ENCODE results near the gene ATP5PF. TPM values are rescaled to one million over a fixed set of nuclear protein-coding genes. Genes with fewer than 3 reads are reported as not detected.
"Not testable (repeated sequence)": the region's sequence is repeated elsewhere in the genome, so short reads cannot be mapped to it uniquely, and the experiment has no call there.

The ATP5PF gene, protein sequence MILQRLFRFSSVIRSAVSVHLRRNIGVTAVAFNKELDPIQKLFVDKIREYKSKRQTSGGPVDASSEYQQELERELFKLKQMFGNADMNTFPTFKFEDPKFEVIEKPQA
- 100 to 1,000 TPM; 232 to 283 (median 239) TPM for total RNA-seq
- polyA plus RNA-seq, result 1,000 to 10,000 TPM in 1 of 3 donors, 100 to 1,000 TPM in 2; 393 to 1,130 (median 799) TPM

GRCh38 chr21:25734904-25735645 lies at the start of gene ATP5PF, which contains the start of gene GABPA:
Gene ATP5PF (minus strand): TSS chr21:25734904. CDS start chr21:25729794, 5,110 bp downstream.
Gene GABPA (plus strand): TSS chr21:25734972. CDS start chr21:25741599, 6,627 bp downstream.
- H3K4me1 ChIP-seq, result peaks cover 0 to 55% (median 43%) of the 10 kb centered on the region in 4 donors
- no peaks in the 10 kb centered on the region for H3K9me3 ChIP-seq
- peaks cover 0 to 3% (median 0%) of the 10 kb centered on the region in 4 donors for H3K36me3 ChIP-seq
- intact Hi-C loops (cut with DNase I), result loop anchor here (5.0 to 10.0 kb wide), 4 partner anchors 57 to 1110 kb away; partner anchors contain the start of genes ADAMTS1, APP and MRPL39
- H3K27me3 ChIP-seq, result no peaks in the 10 kb centered on the region
- peak; percentile 99 for DNase-seq
- H3K4me3 ChIP-seq, result peak within 1 kb of the TSS; percentile 81 to 98 (median 85)
- peak within 1 kb of the TSS; percentile 94 to 99 (median 98) for H3K27ac ChIP-seq
- peak in 2 of 4 donors; percentile 39 to 58 for TF ChIP-seq POLR2AphosphoS5 (IDR thresholded peaks at IDR 0.05)
- TF ChIP-seq CTCF (IDR thresholded peaks at IDR 0.05), result no peak
- TF ChIP-seq EP300 (IDR thresholded peaks at IDR 0.05), result peak in 1 of 4 donors; percentile 47
- TF ChIP-seq POLR2A (IDR thresholded peaks at IDR 0.05), result no peak
- WGBS, 2 donors, result 0 to 1% methylated on average over 64 of the region's 64 CpGs

DNA sequence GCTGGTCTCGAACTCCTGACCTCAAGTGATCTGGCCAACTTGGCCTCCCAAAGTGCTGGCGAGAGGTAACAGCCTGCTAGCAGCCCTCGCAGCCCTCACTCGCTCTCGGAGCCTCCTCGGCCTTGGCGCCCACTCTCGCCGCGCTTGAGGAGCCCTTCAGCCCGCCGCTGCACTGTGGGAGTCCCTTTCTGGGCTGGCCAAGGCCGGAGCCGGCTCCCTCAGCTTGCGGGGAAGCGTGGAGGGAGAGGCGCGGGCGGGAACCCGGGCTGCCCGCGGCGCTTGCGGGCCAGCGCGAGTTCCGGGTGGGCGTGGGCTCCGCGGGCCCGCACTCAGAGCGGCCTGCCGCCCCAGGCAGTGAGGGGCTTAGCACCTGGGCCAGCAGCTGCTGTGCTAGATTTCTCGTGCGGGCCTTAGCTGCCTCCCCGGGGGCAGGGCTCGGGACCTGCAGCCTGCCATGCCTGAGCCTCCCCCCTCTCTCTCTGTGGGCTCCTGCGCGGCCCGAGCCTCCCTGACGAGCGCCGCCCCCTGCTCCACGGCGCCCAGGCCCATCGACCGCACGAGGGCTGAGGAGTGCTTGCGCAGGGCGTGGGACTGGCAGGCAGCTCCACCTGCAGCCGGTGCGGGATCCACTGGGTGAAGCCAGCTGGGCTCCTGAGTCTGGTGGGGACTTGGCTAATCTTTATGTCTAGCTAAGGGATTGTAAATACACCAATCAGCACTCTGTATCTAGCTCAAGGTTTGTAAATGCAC lies 43.6 kb upstream of the ATP5PF start:
- intact Hi-C loops (cut with DNase I); H3K27ac ChIP-seq; H3K4me3 ChIP-seq; H3K9me3 ChIP-seq; DNase-seq; H3K36me3 ChIP-seq; H3K4me1 ChIP-seq; H3K27me3 ChIP-seq: not testable (repeated sequence)
- 95 to 96% methylated on average over 52 of the region's 52 CpGs for WGBS, 2 donors

DNA sequence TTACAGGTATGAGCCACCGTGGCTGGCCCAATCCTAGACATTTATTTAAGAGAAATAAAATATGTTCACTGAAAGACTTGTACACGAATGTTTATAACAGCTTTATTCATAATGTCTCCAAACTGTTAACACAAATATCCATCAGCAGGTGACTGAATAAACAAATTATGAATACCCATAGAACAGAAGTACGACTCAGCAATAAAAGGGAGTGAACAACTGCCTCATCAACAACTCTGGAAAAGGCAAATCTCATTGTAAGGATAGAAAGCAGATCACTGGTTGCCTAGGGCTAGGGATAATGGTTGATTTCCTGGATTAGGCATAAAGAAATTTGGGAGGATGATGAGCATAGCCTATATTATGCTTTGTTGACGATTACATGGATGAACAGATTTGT lies 41.7 kb upstream of the ATP5PF start:
- H3K36me3 ChIP-seq, result no peaks in the 10 kb centered on the region
- TF ChIP-seq EP300 (IDR thresholded peaks at IDR 0.05) (no peak), CTCF (IDR thresholded peaks at IDR 0.05) (no peak), POLR2AphosphoS5 (IDR thresholded peaks at IDR 0.05) (no peak), POLR2A (IDR thresholded peaks at IDR 0.05) (no peak)
- 51 to 76% methylated on average over 4 of the region's 4 CpGs for WGBS, 2 donors
- H3K27ac ChIP-seq, result no peak overlapping the region
- H3K4me1 ChIP-seq, result no peaks in the 10 kb centered on the region
- no peaks in the 10 kb centered on the region for H3K9me3 ChIP-seq
- no peak overlapping the region for H3K4me3 ChIP-seq
- no peaks in the 10 kb centered on the region for H3K27me3 ChIP-seq
- DNase-seq, result no peak
- intact Hi-C loops (cut with DNase I), result no loop called here

- 17 to 29% methylated on average over 2 of the region's 2 CpGs for WGBS, 2 donors
- intact Hi-C loops (cut with DNase I), result no loop called here
- no peaks in the 10 kb centered on the region for H3K27me3 ChIP-seq
Observed at GRCh38 chr21:25772686-25773085, 38.0 kb upstream of the ATP5PF start.

More at GRCh38 chr21:25772686-25773085, 38.0 kb upstream of the ATP5PF start:
- no peaks in the 10 kb centered on the region for H3K9me3 ChIP-seq
- no peaks in the 10 kb centered on the region for H3K4me1 ChIP-seq
- TF ChIP-seq EP300 (IDR thresholded peaks at IDR 0.05) (no peak), POLR2AphosphoS5 (IDR thresholded peaks at IDR 0.05) (no peak), POLR2A (IDR thresholded peaks at IDR 0.05) (no peak), CTCF (IDR thresholded peaks at IDR 0.05) (no peak)
- H3K4me3 ChIP-seq, result no peak overlapping the region
- DNase-seq, result no peak
- H3K27ac ChIP-seq, result no peak overlapping the region
- peaks cover 0 to 18% (median 0%) of the 10 kb centered on the region in 4 donors for H3K36me3 ChIP-seq

Data from sigmoid colon (tissue), 7 donors.